Neuron (in vitro differentiated cells): ENCODE data around the gene FMR1.

Experiments
- H2AFZ ChIP-seq: one replicate; pipeline ENCODE4 v1.6.1; 2013; ENCODE audit warnings: low read depth, mild to moderate bottlenecking, inconsistent platforms, low read length, moderate library complexity
- H3K27me3 ChIP-seq: one replicate; pipeline ENCODE4 v1.6.1; 2013; ENCODE audit warnings: low read length; ENCODE audit not compliant: insufficient read depth
- H3K36me3 ChIP-seq: one replicate; pipeline ENCODE4 v1.6.1; 2013; ENCODE audit warnings: low read length; ENCODE audit not compliant: insufficient read depth
- H3K4me1 ChIP-seq: one replicate; pipeline ENCODE4 v1.6.1; 2013; ENCODE audit warnings: low read length; ENCODE audit not compliant: insufficient read depth
- H3K4me3 ChIP-seq: 2 replicates; pipeline ENCODE4 v1.5.1; 2013; ENCODE audit warnings: mild to moderate bottlenecking, low read length, moderate library complexity
- H3K9me3 ChIP-seq: one replicate; pipeline ENCODE4 v1.6.1; 2013; ENCODE audit warnings: low read length

Gene FMR1

DNA sequence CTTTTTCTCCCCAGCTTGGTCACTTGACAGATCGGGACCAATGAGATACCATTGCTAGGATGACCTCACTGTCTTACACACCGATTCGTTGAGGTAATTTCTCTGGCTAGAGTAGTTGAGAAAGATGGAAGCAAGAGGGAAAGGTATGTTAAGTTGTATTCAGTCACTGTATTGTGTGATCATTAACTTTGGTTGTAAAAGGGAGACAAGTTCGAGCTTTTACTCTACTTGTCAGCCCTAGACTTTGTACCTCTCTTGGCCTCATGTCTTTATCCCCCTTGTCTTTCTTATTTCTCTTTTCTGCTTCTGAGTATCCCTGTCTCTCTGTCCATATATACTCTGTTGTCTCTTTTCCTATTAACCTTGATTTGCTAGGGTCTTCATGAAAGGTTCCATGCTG is 15.5 kb downstream of the FMR1 start:
- H3K36me3 ChIP-seq: peaks cover 21% of the 10 kb centered on the region
- H3K27me3 ChIP-seq: no peaks in the 10 kb centered on the region
- no peaks in the 10 kb centered on the region for H3K4me1 ChIP-seq
- H2AFZ ChIP-seq: no peak overlapping the region
- no peaks in the 10 kb centered on the region for H3K9me3 ChIP-seq
- no peak overlapping the region for H3K4me3 ChIP-seq

DNA sequence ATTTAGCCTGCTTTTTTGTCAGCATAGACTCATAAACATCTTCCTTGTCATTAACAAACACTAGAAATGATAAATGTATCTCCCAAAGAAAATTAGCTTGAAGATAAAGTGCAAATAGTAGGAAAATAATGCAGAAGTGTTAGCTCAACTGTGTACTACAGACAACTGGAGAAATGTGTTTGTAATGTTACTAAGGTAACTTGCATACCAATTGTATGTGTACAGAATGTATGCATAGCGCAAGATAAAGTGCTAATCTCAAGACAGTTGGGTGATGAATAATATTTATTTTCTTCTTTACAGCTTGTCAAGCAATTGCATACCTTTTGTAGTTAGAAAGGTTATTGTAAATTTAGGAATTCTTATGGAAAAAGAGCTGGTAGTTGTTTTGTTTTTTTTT is 22.1 kb downstream of the FMR1 start:
- H3K36me3 ChIP-seq: peaks cover 32% of the 10 kb centered on the region
- no peaks in the 10 kb centered on the region for H3K9me3 ChIP-seq
- no peaks in the 10 kb centered on the region for H3K27me3 ChIP-seq
- H3K4me1 ChIP-seq: no peaks in the 10 kb centered on the region
- no peak overlapping the region for H2AFZ ChIP-seq
- H3K4me3 ChIP-seq: no peak overlapping the region

DNA sequence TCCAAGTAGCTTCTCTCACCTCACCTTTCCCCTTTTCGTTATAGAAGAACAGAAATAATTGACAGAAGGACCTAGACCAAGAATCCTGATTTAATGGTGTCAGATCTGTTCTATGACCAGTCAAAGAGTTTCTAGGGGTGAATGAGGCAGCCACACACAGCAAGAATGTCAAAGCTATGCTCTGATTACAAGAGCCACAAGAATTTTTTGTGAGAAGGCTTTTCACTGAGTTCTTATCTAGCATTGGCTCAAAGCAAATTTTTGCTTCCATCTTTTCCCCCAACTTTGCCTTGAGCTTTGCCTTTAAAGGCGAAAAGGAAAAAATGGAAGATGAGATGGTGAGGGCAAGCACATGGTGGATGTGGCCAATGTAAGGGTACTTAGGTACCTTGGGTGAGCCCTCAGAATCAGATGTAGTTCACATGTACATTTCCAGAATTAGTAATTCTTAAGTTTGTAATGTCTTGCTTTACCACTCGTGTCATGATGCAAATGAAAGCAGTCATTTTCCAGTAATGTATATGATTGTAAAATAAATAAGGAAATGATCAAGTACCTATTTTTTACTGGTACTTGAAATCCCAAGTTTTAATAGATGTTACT is 23.5 kb downstream of the FMR1 start:
- Histone ChIP-seq H3K9me3 (no peaks in the 10 kb centered on the region), H2AFZ (no peak overlapping the region), H3K27me3 (no peaks in the 10 kb centered on the region), H3K4me1 (no peaks in the 10 kb centered on the region), H3K4me3 (no peak overlapping the region), H3K36me3 (peaks cover 28% of the 10 kb centered on the region)

DNA sequence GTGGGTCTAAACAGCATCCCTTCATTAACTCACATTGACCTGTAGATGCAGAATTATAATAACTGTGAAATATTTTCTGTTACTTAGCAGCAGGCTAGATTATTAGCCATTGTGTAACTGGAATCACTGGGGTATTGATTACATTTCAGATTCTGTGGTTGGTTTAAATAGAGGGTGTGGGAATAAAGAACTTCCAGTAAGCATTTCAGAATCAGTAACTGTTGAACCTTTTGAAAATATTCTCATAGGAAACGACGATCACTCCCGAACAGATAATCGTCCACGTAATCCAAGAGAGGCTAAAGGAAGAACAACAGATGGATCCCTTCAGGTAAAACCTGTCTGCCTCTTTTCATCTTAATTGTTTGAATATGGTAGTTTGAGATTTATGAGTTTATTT is 33.6 kb downstream of the FMR1 start:
- no peak overlapping the region for H3K4me3 ChIP-seq
- no peak overlapping the region for H2AFZ ChIP-seq
- H3K9me3 ChIP-seq: no peaks in the 10 kb centered on the region
- no peaks in the 10 kb centered on the region for H3K4me1 ChIP-seq
- no peaks in the 10 kb centered on the region for H3K27me3 ChIP-seq
- peaks cover 32% of the 10 kb centered on the region for H3K36me3 ChIP-seq

DNA sequence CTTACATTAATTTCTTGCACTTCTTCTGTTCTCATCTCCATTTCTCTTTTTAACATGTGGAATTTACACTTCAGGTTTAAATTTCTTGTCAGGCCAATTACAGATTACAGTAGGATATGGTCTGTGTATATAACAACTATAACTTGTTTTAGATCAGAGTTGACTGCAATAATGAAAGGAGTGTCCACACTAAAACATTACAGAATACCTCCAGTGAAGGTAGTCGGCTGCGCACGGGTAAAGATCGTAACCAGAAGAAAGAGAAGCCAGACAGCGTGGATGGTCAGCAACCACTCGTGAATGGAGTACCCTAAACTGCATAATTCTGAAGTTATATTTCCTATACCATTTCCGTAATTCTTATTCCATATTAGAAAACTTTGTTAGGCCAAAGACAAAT is 36.8 kb downstream of the FMR1 start:
- H3K4me3 ChIP-seq: no peak overlapping the region
- H3K4me1 ChIP-seq: no peaks in the 10 kb centered on the region
- no peak overlapping the region for H2AFZ ChIP-seq
- no peaks in the 10 kb centered on the region for H3K27me3 ChIP-seq
- peaks cover 21% of the 10 kb centered on the region for H3K36me3 ChIP-seq
- no peaks in the 10 kb centered on the region for H3K9me3 ChIP-seq

- no peaks in the 10 kb centered on the region for H3K27me3 ChIP-seq
- H3K4me1 ChIP-seq: no peaks in the 10 kb centered on the region
- H3K36me3 ChIP-seq: peaks cover 15% of the 10 kb centered on the region
- H3K9me3 ChIP-seq: no peaks in the 10 kb centered on the region
- no peak overlapping the region for H3K4me3 ChIP-seq
- H2AFZ ChIP-seq: no peak overlapping the region
Observed at GRCh38 chrX:147950352-147950751, 38.6 kb downstream of the FMR1 start.

DNA sequence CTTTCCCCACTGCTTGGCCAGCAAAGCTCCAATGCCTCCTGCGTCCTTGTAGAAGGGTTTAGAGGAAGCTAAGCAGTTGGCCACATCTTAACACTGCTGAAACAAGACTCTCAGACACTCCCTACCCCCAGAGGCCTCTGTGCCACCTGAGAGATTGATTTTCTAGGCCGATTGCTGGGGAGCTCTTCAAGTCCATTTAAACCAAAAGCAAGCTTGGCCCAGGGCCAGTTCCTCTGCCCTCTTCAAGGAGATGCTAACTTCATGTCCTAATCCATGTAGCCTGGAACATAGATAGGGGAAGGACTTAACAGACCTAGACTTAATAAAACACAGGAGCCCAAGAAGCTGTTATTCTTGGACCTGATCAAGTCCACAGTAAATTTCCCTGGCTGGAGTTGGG is 42.3 kb downstream of the FMR1 start:
- Histone ChIP-seq H3K4me1 (no peaks in the 10 kb centered on the region), H3K27me3 (no peaks in the 10 kb centered on the region), H2AFZ (no peak overlapping the region), H3K36me3 (peaks cover 4% of the 10 kb centered on the region), H3K9me3 (no peaks in the 10 kb centered on the region), H3K4me3 (no peak overlapping the region)

DNA sequence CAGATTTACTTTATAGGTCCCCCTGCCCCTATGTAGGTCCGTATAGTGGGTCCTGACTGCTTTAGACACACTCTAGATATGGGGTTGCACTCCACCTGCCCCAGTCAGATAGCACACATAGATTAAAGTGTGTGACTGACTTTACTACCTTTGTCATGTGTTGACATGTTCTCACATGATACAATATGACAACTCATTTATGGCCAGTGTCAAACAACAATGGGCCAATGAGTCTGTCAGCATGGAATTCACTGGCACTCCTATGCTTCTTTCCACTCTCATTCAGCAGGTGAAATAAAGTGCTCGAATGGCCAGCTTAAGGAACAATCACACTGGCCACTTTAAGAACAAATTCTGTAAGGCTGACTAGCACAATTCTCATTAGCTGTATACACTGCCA is 45.6 kb downstream of the FMR1 start:
- Histone ChIP-seq H3K9me3 (no peaks in the 10 kb centered on the region), H2AFZ (no peak overlapping the region), H3K4me1 (no peaks in the 10 kb centered on the region), H3K27me3 (no peaks in the 10 kb centered on the region), H3K36me3 (no peaks in the 10 kb centered on the region), H3K4me3 (no peak overlapping the region)

DNA sequence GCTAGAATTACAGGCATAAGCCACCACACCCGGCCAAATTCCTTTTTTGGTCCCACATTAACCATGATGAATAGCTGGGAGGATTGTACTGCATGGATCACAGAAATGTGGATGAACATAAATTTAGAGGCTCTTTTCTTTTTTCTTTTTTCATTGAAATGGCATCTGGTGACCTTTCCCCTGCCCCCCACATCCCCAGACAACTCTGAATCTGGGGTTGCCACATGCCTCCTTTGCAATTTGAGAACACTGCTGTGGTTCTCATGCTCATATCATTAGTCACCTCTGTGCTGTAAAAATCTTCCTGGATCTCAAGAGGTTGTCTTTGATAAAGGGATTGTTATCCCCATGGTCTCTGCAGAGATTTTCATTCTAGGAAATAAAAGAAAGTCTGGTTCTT is 46.6 kb downstream of the FMR1 start:
- Histone ChIP-seq H2AFZ (no peak overlapping the region), H3K9me3 (no peaks in the 10 kb centered on the region), H3K4me1 (no peaks in the 10 kb centered on the region), H3K27me3 (no peaks in the 10 kb centered on the region), H3K4me3 (no peak overlapping the region), H3K36me3 (no peaks in the 10 kb centered on the region)

- Histone ChIP-seq H3K4me3 (no peak overlapping the region), H3K36me3 (no peaks in the 10 kb centered on the region), H2AFZ (no peak overlapping the region), H3K4me1 (no peaks in the 10 kb centered on the region), H3K27me3 (no peaks in the 10 kb centered on the region), H3K9me3 (no peaks in the 10 kb centered on the region)
Observed at GRCh38 chrX:147960722-147961121, 49.0 kb downstream of the FMR1 start.

DNA sequence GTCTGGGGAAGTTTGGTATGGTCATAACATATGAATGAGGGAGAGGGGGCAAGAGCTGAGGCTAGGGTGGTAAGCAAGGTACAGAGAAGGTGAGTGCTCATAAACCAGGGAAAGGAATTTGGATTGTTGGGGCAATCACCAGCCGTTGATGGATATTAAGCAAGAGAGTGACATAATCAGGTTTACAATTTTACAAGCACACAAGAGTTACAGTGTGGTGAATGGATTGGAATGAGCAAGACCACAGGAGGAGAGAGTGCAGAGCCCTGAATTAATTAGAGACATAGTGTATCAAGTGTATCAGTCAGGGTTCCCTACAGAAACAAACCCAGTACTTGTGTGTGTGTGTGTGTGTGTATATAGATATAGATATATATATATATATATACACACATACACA is 50.8 kb downstream of the FMR1 start:
- Histone ChIP-seq H3K4me1 (no peaks in the 10 kb centered on the region), H3K36me3 (no peaks in the 10 kb centered on the region), H3K4me3 (no peak overlapping the region), H3K9me3 (no peaks in the 10 kb centered on the region), H2AFZ (no peak overlapping the region), H3K27me3 (no peaks in the 10 kb centered on the region)

DNA sequence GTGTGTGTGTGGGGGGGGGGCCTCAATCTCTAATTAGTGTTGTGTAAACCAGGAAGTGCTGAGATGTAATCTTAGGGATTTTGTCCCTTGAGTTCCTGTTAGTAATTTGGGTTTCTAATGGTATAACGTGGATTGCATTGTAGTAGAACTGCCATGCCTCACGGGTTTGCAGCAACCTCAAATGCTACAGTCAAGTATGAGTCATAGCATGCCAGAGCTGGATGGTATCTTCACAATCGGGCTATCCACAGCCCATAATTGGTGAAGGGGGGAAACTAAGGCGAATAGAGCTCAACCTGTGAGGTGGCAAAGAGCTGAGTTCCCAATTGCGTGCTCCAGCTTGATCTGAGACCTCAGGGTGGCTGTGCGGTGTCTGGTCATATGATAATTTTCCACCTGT is 67.2 kb downstream of the FMR1 start:
- Histone ChIP-seq H2AFZ (no peak overlapping the region), H3K9me3 (no peaks in the 10 kb centered on the region), H3K4me3 (no peak overlapping the region), H3K4me1 (no peaks in the 10 kb centered on the region), H3K36me3 (no peaks in the 10 kb centered on the region), H3K27me3 (no peaks in the 10 kb centered on the region)

DNA sequence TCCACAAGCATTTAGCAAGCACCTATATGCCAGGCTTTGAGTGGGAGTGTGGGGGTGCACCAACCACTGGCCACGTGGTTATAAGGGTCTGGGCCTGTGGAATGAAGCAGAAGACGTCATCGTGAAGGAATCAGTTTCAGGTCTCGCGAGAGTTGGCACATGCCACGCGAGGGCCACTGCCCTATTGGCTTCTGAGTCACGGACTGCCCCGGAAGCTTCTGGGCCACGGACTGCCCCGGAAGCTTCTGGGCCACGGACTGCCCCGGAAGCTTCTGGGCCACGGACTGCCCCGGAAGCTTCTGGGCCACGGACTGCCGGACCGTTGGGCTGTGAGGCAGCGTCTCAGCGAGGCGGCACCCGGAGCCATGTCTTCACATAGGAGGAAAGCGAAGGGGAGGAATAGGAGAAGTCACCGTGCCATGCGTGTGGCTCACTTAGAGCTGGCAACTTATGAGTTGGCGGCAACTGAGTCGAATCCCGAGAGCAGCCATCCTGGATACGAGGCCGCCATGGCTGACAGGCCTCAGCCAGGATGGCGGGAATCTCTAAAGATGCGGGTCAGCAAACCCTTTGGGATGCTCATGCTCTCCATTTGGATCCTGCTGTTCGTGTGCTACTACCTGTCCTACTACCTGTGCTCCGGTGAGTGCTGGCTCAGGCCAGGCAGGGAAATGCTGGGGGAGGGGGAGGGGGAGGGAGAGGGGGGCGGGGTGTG is 69.5 kb downstream of the FMR1 start, which contains the start of gene FMR1NB:
Gene FMR1NB (plus strand): TSS at position 300 of the 715 bp plus-strand sequence. CDS start 66 bp downstream, at position 366.
- no peaks in the 10 kb centered on the region for H3K4me1 ChIP-seq
- no peak within 1 kb of the TSS for H2AFZ ChIP-seq
- no peaks in the 10 kb centered on the region for H3K9me3 ChIP-seq
- H3K27me3 ChIP-seq: no peaks in the 10 kb centered on the region
- H3K4me3 ChIP-seq: no peak within 1 kb of the TSS
- no peaks in the 10 kb centered on the region for H3K36me3 ChIP-seq
